GM19240 (cell line): ENCODE results near the gene C20orf141.
"Not testable (repeated sequence)": the region's sequence is repeated elsewhere in the genome, so short reads cannot be mapped to it uniquely, and the experiment has no call there.

Source experiments
- DNase-seq: peaks from one replicate; pipeline ENCODE4 v3.0.0; 2011; ENCODE audit warnings: low spot score; ENCODE audit not compliant: insufficient read length

Gene C20orf141

GRCh38 chr20:2820084-2820895, 5.5 kb downstream of the C20orf141 start:
- DNase-seq: no peak

- no peak for DNase-seq
These were observed 6.4 kb downstream of the C20orf141 start for GRCh38 chr20:2820896-2821869.

GRCh38 chr20:2822073-2822472, 7.3 kb downstream of the C20orf141 start:
- DNase-seq: no peak

GRCh38 chr20:2825761-2826160, 11.0 kb downstream of the C20orf141 start:
- no peak for DNase-seq

DNA sequence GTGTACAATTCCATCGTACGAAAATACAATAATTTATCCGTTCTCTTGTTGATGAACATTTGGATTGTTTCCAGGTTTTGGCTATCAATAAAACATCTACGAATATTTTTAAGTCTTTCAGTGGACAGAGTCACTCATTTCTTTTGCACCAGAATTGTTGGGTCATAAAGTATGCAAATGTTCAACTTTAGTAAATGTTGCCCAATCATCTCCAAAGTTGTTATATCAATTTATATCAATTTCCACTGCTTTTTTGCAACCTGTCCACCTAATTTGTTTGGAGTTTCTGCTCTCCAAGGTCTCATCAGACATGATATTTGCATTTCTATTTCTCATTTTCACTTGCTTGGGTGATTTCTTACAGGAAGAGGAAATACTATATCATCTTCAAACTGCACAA, 11.9 kb downstream of the C20orf141 start:
- no peak for DNase-seq

DNA sequence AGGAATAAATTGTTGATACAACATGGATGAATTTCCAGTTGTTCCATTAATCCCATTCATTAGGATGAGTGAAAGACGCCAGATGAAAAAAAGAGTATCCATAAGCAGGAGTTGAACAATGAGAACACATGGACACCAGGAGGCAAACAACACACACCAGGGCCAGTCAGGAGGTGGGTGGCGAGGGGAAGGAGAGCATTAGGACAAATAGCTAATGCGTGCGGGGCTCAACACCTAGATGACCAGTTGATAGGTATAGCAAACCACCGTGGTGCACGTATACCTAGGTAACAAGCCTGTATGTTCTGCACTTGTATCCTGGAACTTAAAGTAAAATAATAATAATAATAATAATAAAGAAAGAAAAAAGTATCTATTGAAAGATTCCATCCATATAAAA, 14.6 kb downstream of the C20orf141 start:
- no peak for DNase-seq

DNA sequence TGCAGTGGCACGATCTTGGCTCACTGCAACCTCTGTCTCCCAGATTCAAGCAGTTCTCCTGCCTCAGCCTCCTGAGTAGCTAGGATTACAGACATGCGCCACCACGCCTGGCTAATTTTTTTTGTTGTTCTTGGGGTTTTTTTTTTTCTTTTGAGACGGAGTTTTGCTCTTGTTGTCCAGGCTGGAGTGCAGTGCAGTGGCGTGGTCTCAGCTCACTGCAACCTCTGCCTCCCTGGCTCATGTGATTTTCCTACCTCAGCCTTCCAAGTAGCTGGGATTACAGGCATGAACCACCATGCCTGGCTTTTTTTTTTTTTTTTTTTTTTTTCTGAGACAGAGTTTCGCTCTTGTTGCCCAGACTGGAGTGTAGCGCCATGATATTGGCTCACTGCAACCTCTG, 16.4 kb downstream of the C20orf141 start:
- not testable (repeated sequence) for DNase-seq

- no peak for DNase-seq
These were observed 19.0 kb downstream of the C20orf141 start for GRCh38 chr20:2833761-2834160.

DNA sequence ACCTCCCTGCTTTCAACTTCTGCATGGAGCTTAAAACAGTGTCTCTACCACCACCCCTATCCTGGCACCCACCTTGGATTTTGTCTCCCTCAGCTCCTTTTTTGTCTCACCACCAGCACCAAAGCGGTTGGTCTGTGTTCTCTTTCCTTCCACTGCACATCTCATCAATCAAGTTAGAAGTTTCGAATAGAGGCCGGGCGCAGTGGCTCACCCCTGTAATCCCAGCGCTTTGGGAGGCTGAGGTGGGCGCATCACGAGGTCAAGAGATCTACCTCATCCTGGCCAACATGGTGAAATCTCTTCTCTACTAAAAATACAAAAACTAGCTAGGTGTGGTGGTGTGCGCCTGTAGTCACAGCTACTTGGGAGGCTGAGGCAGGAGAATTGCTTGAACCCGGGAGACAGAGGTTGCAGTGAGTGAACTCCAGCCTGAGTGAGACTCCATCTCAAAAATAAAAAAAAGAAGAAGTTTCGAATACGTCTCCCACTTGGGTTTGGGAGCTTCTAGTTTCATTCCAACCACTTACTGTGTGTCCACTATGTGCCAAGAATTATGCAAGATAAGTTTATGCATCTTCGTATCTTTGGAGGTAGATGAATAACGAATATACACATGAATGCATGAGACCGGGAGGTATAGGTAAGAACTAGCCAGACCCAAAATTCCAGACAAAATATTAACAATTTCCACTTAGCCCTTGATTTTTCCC, 19.8 kb downstream of the C20orf141 start:
- DNase-seq: no peak

GRCh38 chr20:2835331-2835796, 20.6 kb downstream of the C20orf141 start:
- DNase-seq: no peak

- no peak for DNase-seq
These were observed 21.2 kb downstream of the C20orf141 start for GRCh38 chr20:2836035-2836434.

- DNase-seq: no peak
These were observed 22.6 kb downstream of the C20orf141 start for GRCh38 chr20:2837221-2837960.

DNA sequence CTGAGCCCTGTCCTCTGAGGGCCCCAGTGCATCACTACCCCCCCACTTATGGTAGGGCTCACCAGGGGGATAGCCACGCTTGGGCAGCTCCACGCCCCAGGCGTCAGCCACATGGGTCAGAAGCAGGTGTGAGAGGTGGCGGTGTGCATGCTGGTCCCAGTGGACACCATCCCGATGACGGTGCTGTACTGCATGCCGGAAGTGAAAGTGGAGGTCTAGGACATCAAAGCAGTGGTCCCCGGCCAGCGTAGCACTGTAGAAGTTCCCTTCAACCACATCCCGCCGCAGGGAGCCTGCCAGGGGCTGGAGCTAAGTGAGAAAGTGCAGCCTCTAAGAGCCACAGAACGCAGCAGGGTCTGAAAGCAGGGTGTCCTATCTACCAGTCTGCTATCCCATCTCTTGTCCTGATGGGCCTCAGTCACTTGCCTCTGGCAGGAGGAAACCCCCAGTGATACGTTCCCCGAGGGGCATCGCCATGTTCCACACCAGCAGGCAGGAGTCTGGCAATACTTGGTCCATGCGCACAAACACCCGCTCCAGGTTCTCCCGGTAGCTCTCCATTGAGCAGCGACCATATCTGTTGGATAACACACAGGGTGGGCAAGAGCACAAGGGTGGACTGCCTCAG, 23.5 kb downstream of the C20orf141 start:
- DNase-seq: no peak

DNA sequence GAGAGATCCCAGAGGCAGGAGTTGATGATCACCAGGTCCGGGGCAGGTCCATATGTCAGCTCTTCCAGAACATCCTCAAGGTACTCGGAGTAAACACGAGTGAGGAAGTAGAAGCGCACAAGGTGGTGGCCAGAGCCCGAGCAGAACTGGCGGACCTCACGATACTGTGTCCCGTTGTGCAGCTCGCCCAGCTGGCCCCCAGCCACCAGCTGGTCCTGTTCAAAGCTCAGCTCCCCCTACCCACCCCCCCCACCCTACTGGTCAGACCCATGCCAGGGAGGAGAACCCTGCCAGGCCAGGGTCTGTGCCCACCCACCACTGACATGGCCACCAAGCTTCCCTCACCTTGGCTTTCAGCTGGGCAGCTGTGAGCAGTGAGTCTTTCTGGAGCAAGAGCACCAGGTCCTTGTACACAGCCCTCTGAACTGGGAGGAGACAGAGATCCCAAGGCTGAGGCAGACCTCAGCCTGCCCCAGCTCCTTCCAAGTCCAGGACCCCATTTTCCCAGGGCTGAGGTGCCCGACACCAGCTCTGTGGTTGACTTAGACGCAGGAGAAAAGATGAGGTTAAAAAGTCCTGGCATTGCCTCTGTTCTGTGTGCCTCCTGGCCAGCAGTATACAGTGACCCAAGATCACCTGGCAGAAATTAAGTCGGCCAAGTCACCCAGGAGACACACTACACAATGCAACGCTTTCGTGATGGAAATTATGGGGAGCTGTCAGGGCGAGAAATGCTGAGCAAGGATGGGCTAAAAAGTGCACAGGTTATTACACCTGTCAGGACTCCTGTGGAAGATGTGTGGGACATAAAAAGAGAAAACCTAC, 24.3 kb downstream of the C20orf141 start:
- DNase-seq: no peak

DNA sequence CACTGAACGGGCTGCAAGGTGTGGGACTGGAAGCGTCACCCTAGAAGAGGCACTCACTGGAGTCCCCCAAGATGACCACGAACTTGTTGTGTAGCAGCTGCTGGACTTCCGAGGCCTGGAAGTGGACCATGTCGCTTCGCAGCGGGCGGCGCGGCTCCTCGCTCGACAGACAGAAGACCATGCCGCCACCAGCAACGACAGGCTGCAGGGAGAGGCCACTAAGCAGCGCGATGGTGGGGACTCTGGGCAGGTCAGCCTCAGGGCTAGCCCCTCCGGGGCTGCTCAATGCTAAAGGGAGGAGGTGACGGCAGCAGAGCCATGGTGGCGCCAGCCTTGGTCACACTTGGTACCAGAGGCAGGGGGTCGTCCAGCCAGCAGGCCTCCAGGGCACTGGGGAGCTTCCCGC, 24.9 kb downstream of the C20orf141 start:
- DNase-seq: no peak

- peak; percentile 98 for DNase-seq
These were observed 25.6 kb downstream of the C20orf141 start, which contains the start of the genes PCED1A and VPS16 for GRCh38 chr20:2840138-2840966. Gene PCED1A (minus strand): TSS chr20:2840655. CDS start chr20:2839912, 743 bp downstream. Gene VPS16 (plus strand): TSS chr20:2840745. CDS start chr20:2840775, 30 bp downstream.

- peak; percentile 45 for DNase-seq
These were observed 26.3 kb downstream of the C20orf141 start for GRCh38 chr20:2840967-2841531.

DNA sequence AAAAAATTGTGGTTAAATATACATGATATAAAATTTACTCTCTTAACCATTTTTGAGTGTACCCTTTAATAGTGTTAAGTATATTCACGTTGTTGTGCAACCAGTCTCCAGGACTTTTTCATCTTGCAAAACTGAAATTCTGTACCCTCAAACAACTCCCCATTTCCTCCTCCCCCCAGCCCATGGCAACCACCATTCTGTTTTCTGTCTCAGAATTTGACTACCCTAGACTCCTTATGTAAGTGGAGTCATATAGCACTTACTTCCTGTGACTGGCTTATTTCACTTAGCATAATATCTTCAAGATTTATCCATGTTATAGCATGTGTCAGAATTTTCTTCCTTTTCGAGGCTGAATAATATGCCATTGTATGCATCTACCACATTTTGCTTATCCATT, 30.8 kb downstream of the C20orf141 start:
- DNase-seq: no peak
